Forelimb muscle (tissue), 1 donor: ENCODE results near the gene MSTN. TPM values are rescaled to one million over a fixed set of nuclear protein-coding genes. Genes with fewer than 3 reads are reported as not detected.

Experiments used
- DNase-seq: peaks from one replicate; pipeline ENCODE4 v3.0.0-alpha.2; 2013; ENCODE audit warnings: low read depth
- polyA plus RNA-seq: library from polyadenylated mRNA; unstranded; fragments of 120-200 nt; gene quantifications from one replicate; pipeline ENCODE4 v1.2.1, GENCODE V29; 2013; ENCODE audit not compliant: insufficient read length

MSTN gene
- 32.8 TPM for polyA plus RNA-seq

- DNase-seq, result no peak
Observed at GRCh38 chr2:190062601-190063000, at the start of gene MSTN. Gene MSTN (minus strand): TSS chr2:190062729. CDS start chr2:190062596, 133 bp downstream.

- DNase-seq, result no peak
Observed at GRCh38 chr2:190111166-190111565, 48.6 kb upstream of the MSTN start.

- DNase-seq, result no peak
Observed at GRCh38 chr2:190110699-190111098, 48.2 kb upstream of the MSTN start.

DNA sequence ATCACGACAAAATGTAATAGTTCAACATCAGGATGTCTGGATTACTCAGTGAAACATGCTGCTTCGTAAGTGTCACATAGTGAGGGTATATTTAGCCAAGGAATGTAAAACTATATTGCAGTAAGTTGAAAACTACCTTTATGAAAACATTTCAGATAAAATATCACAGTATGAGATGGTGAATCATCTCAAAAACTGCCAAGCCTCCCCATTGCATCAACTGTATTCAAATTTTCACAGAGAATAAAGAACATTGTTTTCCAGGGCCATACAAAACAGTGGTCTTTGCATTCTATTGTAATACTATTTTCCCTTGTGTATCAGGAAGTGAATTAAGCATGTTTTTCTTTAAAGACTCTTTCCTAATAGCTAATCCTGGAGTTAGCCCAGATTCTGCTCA, 47.6 kb upstream of the MSTN start:
- DNase-seq, result no peak

DNA sequence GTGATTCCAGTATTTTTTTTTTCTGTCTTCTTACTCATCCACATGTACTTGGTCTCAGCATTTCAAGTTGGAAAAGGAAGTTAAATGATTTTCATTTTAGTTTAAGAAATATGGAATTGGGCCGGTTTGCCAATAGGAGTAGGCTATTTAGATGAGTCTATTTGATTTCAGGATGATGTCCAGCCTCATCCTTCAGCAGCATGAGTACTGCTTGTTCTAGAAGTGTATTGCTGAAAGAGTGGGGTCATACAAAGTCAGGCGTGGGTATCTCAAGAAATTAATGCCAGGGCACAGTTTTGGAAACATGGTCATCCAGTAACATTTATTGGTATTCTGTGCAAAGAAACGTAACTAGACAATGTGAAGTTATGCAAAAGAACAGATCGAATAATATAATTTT, 44.9 kb upstream of the MSTN start:
- no peak for DNase-seq

DNA sequence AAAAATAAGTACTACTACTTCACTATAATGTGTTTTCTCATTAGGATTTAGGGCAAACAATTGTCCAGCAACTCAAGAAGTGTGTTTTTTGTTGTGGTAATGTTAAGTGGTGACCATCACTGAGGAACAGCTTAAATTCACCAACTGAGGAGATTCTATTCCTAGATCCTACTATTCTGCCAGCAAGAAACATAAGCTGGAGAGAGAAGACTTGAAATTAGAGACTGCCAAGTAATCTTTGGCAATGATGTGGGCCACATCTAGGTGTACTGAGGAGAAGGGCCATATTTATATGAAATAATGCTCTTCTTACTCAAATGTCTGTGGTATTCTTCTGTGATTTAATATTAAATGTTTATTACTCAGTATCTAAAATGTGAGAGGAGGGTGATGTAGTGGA, 44.3 kb upstream of the MSTN start:
- no peak for DNase-seq

GRCh38 chr2:190105554-190105953, 43.0 kb upstream of the MSTN start:
- DNase-seq, result no peak

- no peak for DNase-seq
Observed at GRCh38 chr2:190103144-190103543, 40.6 kb upstream of the MSTN start.

- no peak for DNase-seq
Observed at GRCh38 chr2:190099890-190100697, 37.6 kb upstream of the MSTN start.

DNA sequence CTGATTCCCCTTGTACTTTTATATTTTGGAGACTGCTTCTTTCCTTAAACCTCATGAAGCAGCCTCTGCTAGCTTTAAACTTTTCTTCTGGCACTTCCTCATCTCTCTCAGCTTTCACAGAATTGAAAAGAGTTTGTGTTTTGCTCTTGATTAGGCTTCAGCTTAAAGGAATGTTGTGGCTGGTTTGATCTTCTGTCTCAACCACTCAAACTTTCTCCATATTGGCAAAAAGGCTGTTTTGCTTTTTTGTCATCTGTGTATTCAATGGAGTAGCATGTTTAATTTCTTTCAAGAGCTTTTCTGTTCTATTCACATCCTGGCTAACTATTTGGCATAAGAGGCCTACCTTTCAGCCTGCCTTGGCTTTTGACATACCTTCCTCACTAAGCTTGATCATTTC, 36.3 kb upstream of the MSTN start:
- no peak for DNase-seq

DNA sequence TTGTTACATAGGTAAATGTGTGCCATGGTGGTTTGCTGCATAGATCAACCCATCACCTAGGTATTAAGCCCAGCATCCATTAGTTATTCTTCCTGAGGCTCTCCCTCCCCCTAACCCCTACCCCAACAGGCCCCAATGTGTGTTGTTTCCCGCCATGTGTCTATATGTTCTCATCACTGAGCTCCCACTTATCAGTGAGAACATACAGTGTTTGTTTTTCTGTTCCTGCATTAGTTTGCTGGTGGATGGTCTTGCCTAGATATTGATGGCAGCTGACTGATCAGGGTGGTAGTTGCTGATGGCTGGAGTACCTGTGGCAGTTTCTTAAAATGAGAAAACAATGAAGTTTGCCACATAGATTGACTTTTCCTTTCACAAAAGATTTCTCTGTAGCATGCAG, 34.6 kb upstream of the MSTN start:
- DNase-seq, result no peak

- no peak for DNase-seq
Observed at GRCh38 chr2:190094316-190094871, 31.9 kb upstream of the MSTN start.

DNA sequence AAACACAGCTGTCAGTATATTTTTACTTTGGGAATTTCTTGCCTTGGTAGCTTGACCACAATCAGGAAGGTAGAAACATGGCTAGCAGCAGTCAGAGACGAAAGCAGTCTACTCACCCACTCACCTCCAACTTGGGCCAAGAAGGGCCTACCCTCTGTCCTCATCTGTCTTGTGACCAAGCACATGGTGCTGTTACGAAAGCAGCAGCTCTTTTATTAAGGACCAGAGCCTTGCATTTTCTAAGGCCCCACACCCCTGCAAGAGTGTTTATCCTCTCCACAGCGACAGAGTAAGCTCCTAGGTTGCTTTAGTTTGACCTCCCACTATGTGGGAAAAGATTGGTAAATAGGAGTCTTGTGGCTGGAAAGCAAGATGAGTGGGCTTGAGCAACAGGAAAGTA, 31.3 kb upstream of the MSTN start:
- DNase-seq, result no peak

GRCh38 chr2:190090148-190090547, 27.6 kb upstream of the MSTN start:
- DNase-seq, result no peak

GRCh38 chr2:190088917-190089316, 26.4 kb upstream of the MSTN start:
- DNase-seq, result peak; percentile 41

- no peak for DNase-seq
Observed at GRCh38 chr2:190084704-190085103, 22.2 kb upstream of the MSTN start.

- DNase-seq, result no peak
Observed at GRCh38 chr2:190082118-190082517, 19.6 kb upstream of the MSTN start.

GRCh38 chr2:190080527-190081049, 18.1 kb upstream of the MSTN start:
- no peak for DNase-seq

DNA sequence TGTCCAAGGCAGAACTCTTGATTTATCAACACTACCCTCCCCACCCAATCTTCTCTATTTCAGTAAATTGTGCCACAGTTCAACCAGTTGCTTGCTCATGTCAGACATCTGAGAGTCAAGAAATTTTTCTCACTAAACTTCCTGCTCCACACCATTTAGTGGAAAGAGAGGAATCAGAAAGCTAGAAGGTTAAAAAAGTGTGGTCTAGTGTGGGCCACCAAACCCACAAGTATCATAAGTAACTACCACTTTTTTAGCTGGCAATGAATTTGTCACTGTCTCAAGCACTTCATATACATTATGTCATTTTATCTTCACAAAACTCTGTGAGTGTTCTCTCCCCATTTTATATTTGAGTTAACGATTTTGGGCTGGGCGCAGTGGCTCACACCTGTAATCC, 16.6 kb upstream of the MSTN start:
- DNase-seq, result no peak

- no peak for DNase-seq
Observed at GRCh38 chr2:190075623-190076022, 13.1 kb upstream of the MSTN start.

GRCh38 chr2:190069936-190070696, 7.6 kb upstream of the MSTN start:
- DNase-seq, result peak; percentile 20

DNA sequence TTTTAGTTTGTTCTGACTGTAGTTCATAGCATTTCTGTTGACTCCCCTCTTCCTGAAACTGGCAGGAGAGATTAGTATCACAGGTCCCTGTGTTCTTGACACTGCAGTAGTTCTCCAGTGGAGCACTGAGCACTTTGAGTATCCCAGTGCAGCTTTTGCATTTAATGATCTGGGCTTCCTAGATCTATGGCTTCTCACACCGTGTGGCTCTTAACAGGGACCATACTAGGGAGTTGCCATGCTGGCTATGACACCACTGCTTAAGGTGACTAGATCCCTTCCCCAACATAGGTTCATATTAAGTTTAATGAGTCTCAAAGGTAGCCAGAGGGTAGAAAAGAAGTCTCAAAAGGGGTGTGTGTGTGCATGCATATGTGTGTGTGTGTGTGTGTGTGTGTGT, 6.2 kb upstream of the MSTN start:
- DNase-seq, result no peak

GRCh38 chr2:190065839-190066238, 3.3 kb upstream of the MSTN start:
- DNase-seq, result no peak
